Measurements from ENCODE around the gene SNAP47.

Gene SNAP47

DNA sequence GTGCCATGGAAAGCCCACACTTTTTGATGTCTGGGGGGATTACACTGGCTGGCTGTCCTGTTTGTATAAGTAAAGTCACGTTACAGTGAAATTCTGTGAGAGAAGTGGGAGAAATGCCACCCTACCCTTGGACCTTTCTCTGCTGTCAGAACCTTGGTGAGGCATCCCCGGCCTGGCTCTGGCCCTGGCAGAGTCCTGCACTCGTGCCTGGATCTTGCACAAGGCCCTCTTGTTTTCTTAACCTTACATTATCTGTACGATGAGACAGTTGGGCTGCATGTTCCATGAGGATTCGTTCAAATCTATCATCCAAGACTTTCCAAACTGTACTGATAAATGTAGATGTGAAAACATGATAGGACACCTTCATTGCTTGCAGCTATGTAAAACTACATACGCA is 11.4 kb downstream of the SNAP47 start:
- TF ChIP-seq POLR2AphosphoS5 (IDR thresholded peaks at IDR 0.05; ENCODE audit: low read depth, low read length) (no peak), FOXP2 (optimal IDR thresholded peaks at IDR 0.05; ENCODE audit: borderline replicate concordance, extremely low read depth, extremely low read length, insufficient read depth) (no peak), TAF1 (IDR thresholded peaks at IDR 0.05; ENCODE audit: borderline replicate concordance, insufficient read depth, low read length) (no peak), SIN3A (IDR thresholded peaks at IDR 0.05; ENCODE audit: borderline replicate concordance, insufficient read depth, low read length) (no peak)
- TF ChIP-seq, protein P1, sequence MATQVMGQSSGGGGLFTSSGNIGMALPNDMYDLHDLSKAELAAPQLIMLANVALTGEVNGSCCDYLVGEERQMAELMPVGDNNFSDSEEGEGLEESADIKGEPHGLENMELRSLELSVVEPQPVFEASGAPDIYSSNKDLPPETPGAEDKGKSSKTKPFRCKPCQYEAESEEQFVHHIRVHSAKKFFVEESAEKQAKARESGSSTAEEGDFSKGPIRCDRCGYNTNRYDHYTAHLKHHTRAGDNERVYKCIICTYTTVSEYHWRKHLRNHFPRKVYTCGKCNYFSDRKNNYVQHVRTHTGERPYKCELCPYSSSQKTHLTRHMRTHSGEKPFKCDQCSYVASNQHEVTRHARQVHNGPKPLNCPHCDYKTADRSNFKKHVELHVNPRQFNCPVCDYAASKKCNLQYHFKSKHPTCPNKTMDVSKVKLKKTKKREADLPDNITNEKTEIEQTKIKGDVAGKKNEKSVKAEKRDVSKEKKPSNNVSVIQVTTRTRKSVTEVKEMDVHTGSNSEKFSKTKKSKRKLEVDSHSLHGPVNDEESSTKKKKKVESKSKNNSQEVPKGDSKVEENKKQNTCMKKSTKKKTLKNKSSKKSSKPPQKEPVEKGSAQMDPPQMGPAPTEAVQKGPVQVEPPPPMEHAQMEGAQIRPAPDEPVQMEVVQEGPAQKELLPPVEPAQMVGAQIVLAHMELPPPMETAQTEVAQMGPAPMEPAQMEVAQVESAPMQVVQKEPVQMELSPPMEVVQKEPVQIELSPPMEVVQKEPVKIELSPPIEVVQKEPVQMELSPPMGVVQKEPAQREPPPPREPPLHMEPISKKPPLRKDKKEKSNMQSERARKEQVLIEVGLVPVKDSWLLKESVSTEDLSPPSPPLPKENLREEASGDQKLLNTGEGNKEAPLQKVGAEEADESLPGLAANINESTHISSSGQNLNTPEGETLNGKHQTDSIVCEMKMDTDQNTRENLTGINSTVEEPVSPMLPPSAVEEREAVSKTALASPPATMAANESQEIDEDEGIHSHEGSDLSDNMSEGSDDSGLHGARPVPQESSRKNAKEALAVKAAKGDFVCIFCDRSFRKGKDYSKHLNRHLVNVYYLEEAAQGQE (IDR thresholded peaks at IDR 0.05; ENCODE audit: insufficient read depth in 1 of 2, low read depth in 2 of 2, low read length in 2 of 2) = no peak

- TF ChIP-seq, protein P1 (IDR thresholded peaks at IDR 0.05; ENCODE audit: insufficient read depth in 1 of 2, low read depth in 2 of 2, low read length in 2 of 2) = no peak
- TF ChIP-seq SIN3A (IDR thresholded peaks at IDR 0.05; ENCODE audit: borderline replicate concordance, insufficient read depth, low read length) (no peak), POLR2AphosphoS5 (IDR thresholded peaks at IDR 0.05; ENCODE audit: low read depth, low read length) (no peak), FOXP2 (optimal IDR thresholded peaks at IDR 0.05; ENCODE audit: borderline replicate concordance, extremely low read depth, extremely low read length, insufficient read depth) (no peak), TAF1 (IDR thresholded peaks at IDR 0.05; ENCODE audit: borderline replicate concordance, insufficient read depth, low read length) (no peak)
Observed at GRCh38 chr1:227747382-227747781, 12.1 kb downstream of the SNAP47 start.

- TF ChIP-seq, protein P1 (IDR thresholded peaks at IDR 0.05; ENCODE audit: insufficient read depth in 1 of 2, low read depth in 2 of 2, low read length in 2 of 2) = no peak
Observed at GRCh38 chr1:227747948-227748495, 12.8 kb downstream of the SNAP47 start.

GRCh38 chr1:227748496-227749182 is 13.4 kb downstream of the SNAP47 start:
- TF ChIP-seq TAF1 (IDR thresholded peaks at IDR 0.05; ENCODE audit: borderline replicate concordance, insufficient read depth, low read length) (no peak), SIN3A (IDR thresholded peaks at IDR 0.05; ENCODE audit: borderline replicate concordance, insufficient read depth, low read length) (no peak), POLR2AphosphoS5 (IDR thresholded peaks at IDR 0.05; ENCODE audit: low read depth, low read length) (no peak), FOXP2 (optimal IDR thresholded peaks at IDR 0.05; ENCODE audit: borderline replicate concordance, extremely low read depth, extremely low read length, insufficient read depth) (no peak)
- TF ChIP-seq, protein P1 (IDR thresholded peaks at IDR 0.05; ENCODE audit: insufficient read depth in 1 of 2, low read depth in 2 of 2, low read length in 2 of 2) = no peak

DNA sequence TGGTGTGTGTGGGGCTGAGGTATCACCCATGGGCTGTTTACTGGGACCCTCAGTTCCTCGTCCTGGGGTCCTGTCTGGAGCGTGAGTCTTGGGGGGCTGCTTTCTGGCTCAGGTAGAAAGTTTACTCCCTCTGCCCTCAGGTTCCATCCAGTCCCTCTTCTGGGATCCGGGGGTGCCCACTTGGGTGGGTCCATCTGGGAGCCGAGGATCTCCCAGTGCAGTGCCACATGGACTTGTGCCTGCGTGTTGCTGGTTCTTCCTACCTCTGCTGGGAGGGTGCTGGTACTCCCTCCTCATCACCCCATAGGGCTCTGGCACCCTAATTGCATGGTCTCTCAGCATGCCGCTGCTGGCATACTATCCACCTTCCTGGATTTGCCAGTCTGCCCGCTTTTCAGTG is 14.0 kb downstream of the SNAP47 start:
- no peak for TF ChIP-seq POLR2AphosphoS5 (IDR thresholded peaks at IDR 0.05; ENCODE audit: low read depth, low read length)
- no peak for TF ChIP-seq TAF1 (IDR thresholded peaks at IDR 0.05; ENCODE audit: borderline replicate concordance, insufficient read depth, low read length)
- no peak for TF ChIP-seq FOXP2 (optimal IDR thresholded peaks at IDR 0.05; ENCODE audit: borderline replicate concordance, extremely low read depth, extremely low read length, insufficient read depth)
- no peak for TF ChIP-seq SIN3A (IDR thresholded peaks at IDR 0.05; ENCODE audit: borderline replicate concordance, insufficient read depth, low read length)
- TF ChIP-seq, protein P1 (IDR thresholded peaks at IDR 0.05; ENCODE audit: insufficient read depth in 1 of 2, low read depth in 2 of 2, low read length in 2 of 2) = no peak

All from PFSK-1 (cell line).